HG03565 (cell line): ENCODE data around the gene PGBD2.
A peak's percentile ranks its signal among the peaks of the same experiment; 100 is the strongest.
"Not testable (repeated sequence)": the region's sequence is repeated elsewhere in the genome, so short reads cannot be mapped to it uniquely, and the experiment has no call there.

Source experiments
- ATAC-seq: cut with Tn5 transposase; IDR thresholded peaks from one replicate; pipeline ENCODE4 v1.9.1; 2021; ENCODE audit warnings: mild to moderate bottlenecking, moderate library complexity; ENCODE audit not compliant: unreplicated experiment

Gene PGBD2

GRCh38 chr1:248906009-248906752, at the start of gene PGBD2:
Gene PGBD2, plus strand, starts transcription at chr1:248906235. Its CDS starts 7,628 bp downstream, at chr1:248913863.
- ATAC-seq: peak; percentile 92

- ATAC-seq: no peak
These were observed 48.8 kb upstream of the PGBD2 start for GRCh38 chr1:248857201-248857600.

- no peak for ATAC-seq
These were observed 48.3 kb upstream of the PGBD2 start for GRCh38 chr1:248857749-248858095.

- peak; percentile 20 for ATAC-seq
These were observed 47.7 kb upstream of the PGBD2 start for GRCh38 chr1:248858096-248858890.

GRCh38 chr1:248858891-248859889, 46.8 kb upstream of the PGBD2 start, which contains the start of gene ZNF692:
Gene ZNF692, minus strand, starts transcription at chr1:248859085. Its CDS starts 776 bp downstream, at chr1:248858309.
- ATAC-seq: peak; percentile 82

- ATAC-seq: no peak
These were observed 46.0 kb upstream of the PGBD2 start for GRCh38 chr1:248860007-248860406.

- no peak for ATAC-seq
These were observed 44.4 kb upstream of the PGBD2 start for GRCh38 chr1:248861616-248862015.

GRCh38 chr1:248862695-248862997, 43.4 kb upstream of the PGBD2 start:
- no peak for ATAC-seq

GRCh38 chr1:248862998-248863881, 42.8 kb upstream of the PGBD2 start:
- peak; percentile 46 for ATAC-seq

GRCh38 chr1:248871837-248872401, 34.1 kb upstream of the PGBD2 start:
- ATAC-seq: no peak

- ATAC-seq: peak; percentile 17
These were observed 33.2 kb upstream of the PGBD2 start for GRCh38 chr1:248872752-248873408.

- peak; percentile 54 for ATAC-seq
These were observed 32.5 kb upstream of the PGBD2 start for GRCh38 chr1:248873409-248873992.

GRCh38 chr1:248873993-248874533, 32.0 kb upstream of the PGBD2 start:
- peak; percentile 66 for ATAC-seq

GRCh38 chr1:248881261-248881660, 24.8 kb upstream of the PGBD2 start:
- ATAC-seq: no peak

GRCh38 chr1:248882427-248882826, 23.6 kb upstream of the PGBD2 start:
- ATAC-seq: not testable (repeated sequence)

GRCh38 chr1:248884632-248885295, 21.3 kb upstream of the PGBD2 start:
- no peak for ATAC-seq

GRCh38 chr1:248885646-248886045, 20.4 kb upstream of the PGBD2 start:
- no peak for ATAC-seq
